22Rv1 (cell line): ENCODE data around the gene CUX1.

Source experiments
- CTCF ChIP-seq: fragments of 450-650 bp; IDR thresholded peaks from 2 replicates; pipeline ENCODE4 v1.5.1; 2017; ENCODE audit warnings: mild to moderate bottlenecking
- ZFX ChIP-seq: fragments of 450-650 bp; IDR thresholded peaks from 2 replicates; pipeline ENCODE4 v1.6.1; 2017; ENCODE audit warnings: antibody characterized with exemption, borderline replicate concordance

GRCh38 chr7:102270178-102270887 lies 452.9 kb downstream of the CUX1 start:
- TF ChIP-seq CTCF = no peak
- TF ChIP-seq ZFX = no peak
